ENCODE data around the gene HIP1.

GRCh38 chr7:75758491-75758890 is 19.8 kb upstream of the HIP1 start:
- TF ChIP-seq CTCF (conservative IDR thresholded peaks at IDR 0.05; ENCODE audit: low read depth, low read length) (no peak), EZH2 (IDR thresholded peaks at IDR 0.05; ENCODE audit: low read length, unreplicated experiment) (no peak), EZH2phosphoT487 (IDR thresholded peaks at IDR 0.05; ENCODE audit: borderline replicate concordance, low read length) (no peak)

Data from PC-3 (cell line).